H1 (cell line): Measurements from ENCODE around the gene RND2. TPM values are rescaled to one million over a fixed set of nuclear protein-coding genes. Genes with fewer than 3 reads are reported as not detected.

ENCODE experiments used
- CTBP2 ChIP-seq: IDR thresholded peaks from 2 replicates; pipeline ENCODE4 v1.7.0; 2011; ENCODE audit warnings: borderline replicate concordance, mild to moderate bottlenecking, moderate library complexity, mixed read lengths, low read length; ENCODE audit not compliant: insufficient read depth, insufficient read length
- polyA plus RNA-seq, 7 experiments: library from polyadenylated mRNA; depleted of rRNA in 3 of 7; stranded (reverse) in 5 of 7; unstranded in 2 of 7; fragments of >200 nt in 5 of 7; fragments of 200-250 nt in 2 of 7; gene quantifications; 1 replicate in 5 of 7; 2 replicates in 1 of 7; 4 replicates in 1 of 7; pipeline versions ENCODE4 v1.2.1 to v1.2.3, GENCODE V29; 2011 to 2013; ENCODE audit warnings: missing spikeins in 2 of 7, mixed read lengths in 2 of 7
- total RNA-seq: library from RNA; stranded (reverse); fragmentation: NEBNext Ultra II Directional; extraction: Animal tissue kit (Norgen Biotek cat#: 25700); gene quantifications from 2 replicates; pipeline ENCODE4 v1.2.1, GENCODE V29; 2021

RND2 gene
- total and polyA plus RNA-seq, 2 of the 8 experiments (the other 6 are each of a cell fraction or from before 2014, with no cell fraction given): 51.3 to 61.4 TPM

DNA sequence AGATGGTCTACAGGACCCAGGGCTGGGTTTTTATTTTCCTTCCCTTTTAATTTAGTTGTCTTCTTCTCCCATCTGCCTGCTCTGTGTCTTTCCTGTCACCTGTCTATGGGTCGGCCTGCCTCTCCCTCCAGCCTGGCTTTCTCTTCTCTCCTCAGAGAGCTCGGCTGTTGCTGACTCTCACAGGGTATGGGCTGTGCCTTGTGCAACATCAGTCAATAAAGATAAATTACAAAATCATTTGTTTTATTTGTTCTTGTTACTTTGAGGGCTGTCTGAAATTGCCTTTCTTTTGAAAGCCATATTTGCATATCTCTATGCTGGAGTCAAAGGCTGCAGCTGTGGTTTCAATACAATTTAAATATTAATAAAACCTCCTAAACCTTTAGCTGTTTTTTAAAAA is 15.6 kb downstream of the RND2 start (continued):
- no peak for TF ChIP-seq CTBP2
